Measurements from ENCODE around the gene SV2C.

Gene SV2C

GRCh38 chr5:76386360-76386759, 303.2 kb downstream of the SV2C start:
- no peak for TF ChIP-seq CTCF (IDR thresholded peaks at IDR 0.05; ENCODE audit: control insufficient read depth, insufficient read depth, low read depth, low read length, missing control alignments)
- no peak overlapping the region for H3K4me3 ChIP-seq (ENCODE audit: control insufficient read depth, low read depth, low read length)
- no peak for DNase-seq (ENCODE audit: low read depth)

GRCh38 chr5:76388236-76388635, 305.1 kb downstream of the SV2C start:
- DNase-seq (ENCODE audit: low read depth): no peak
- H3K4me3 ChIP-seq (ENCODE audit: control insufficient read depth, low read depth, low read length): no peak overlapping the region
- no peak for TF ChIP-seq CTCF (IDR thresholded peaks at IDR 0.05; ENCODE audit: control insufficient read depth, insufficient read depth, low read depth, low read length, missing control alignments)

GRCh38 chr5:76388791-76389512, 305.8 kb downstream of the SV2C start:
- no peak overlapping the region for H3K4me3 ChIP-seq (ENCODE audit: control insufficient read depth, low read depth, low read length)
- DNase-seq (ENCODE audit: low read depth): no peak
- no peak for TF ChIP-seq CTCF (IDR thresholded peaks at IDR 0.05; ENCODE audit: control insufficient read depth, insufficient read depth, low read depth, low read length, missing control alignments)

GRCh38 chr5:76389513-76390154, 306.5 kb downstream of the SV2C start:
- TF ChIP-seq CTCF (IDR thresholded peaks at IDR 0.05; ENCODE audit: control insufficient read depth, insufficient read depth, low read depth, low read length, missing control alignments): no peak
- DNase-seq (ENCODE audit: low read depth): no peak
- no peak overlapping the region for H3K4me3 ChIP-seq (ENCODE audit: control insufficient read depth, low read depth, low read length)

- no peak for DNase-seq (ENCODE audit: low read depth)
- no peak overlapping the region for H3K4me3 ChIP-seq (ENCODE audit: control insufficient read depth, low read depth, low read length)
These were observed 307.8 kb downstream of the SV2C start for GRCh38 chr5:76391014-76391413.

GRCh38 chr5:76393035-76393680, 310.0 kb downstream of the SV2C start:
- TF ChIP-seq CTCF (IDR thresholded peaks at IDR 0.05; ENCODE audit: control insufficient read depth, insufficient read depth, low read depth, low read length, missing control alignments): no peak
- H3K4me3 ChIP-seq (ENCODE audit: control insufficient read depth, low read depth, low read length): no peak overlapping the region
- DNase-seq (ENCODE audit: low read depth): no peak

More at GRCh38 chr5:76391014-76391413, 307.8 kb downstream of the SV2C start:
- no peak for TF ChIP-seq CTCF (IDR thresholded peaks at IDR 0.05; ENCODE audit: control insufficient read depth, insufficient read depth, low read depth, low read length, missing control alignments)
